H9 (cell line): Measurements from ENCODE around the gene CDC25A. TPM values are rescaled to one million over a fixed set of nuclear protein-coding genes. Genes with fewer than 3 reads are reported as not detected.

ENCODE experiments used
- DNase-seq: peaks from one replicate; pipeline ENCODE4 v3.0.0-alpha.2; 2017
- H2AFZ ChIP-seq: one replicate; pipeline ENCODE4 v1.6.1; 2013; ENCODE audit warnings: mild to moderate bottlenecking, low read length, control low read depth, moderate library complexity
- H2AK5ac ChIP-seq: 2 replicates; pipeline ENCODE4 v1.6.1; 2013; ENCODE audit warnings: low read length, control low read depth, mixed read lengths; ENCODE audit not compliant: insufficient read length
- H2BK120ac ChIP-seq: one replicate; pipeline ENCODE4 v1.6.1; 2013; ENCODE audit warnings: low read depth, mild to moderate bottlenecking, low read length, control low read depth, inconsistent platforms; ENCODE audit not compliant: poor library complexity, severe bottlenecking
- H2BK12ac ChIP-seq: 2 replicates; pipeline ENCODE4 v1.6.1; 2013; ENCODE audit warnings: low read length, control low read depth, mixed read lengths, low read depth; ENCODE audit not compliant: insufficient read length
- H2BK15ac ChIP-seq: 2 replicates; pipeline ENCODE4 v1.6.1; 2013; ENCODE audit warnings: low read depth, low read length, control low read depth
- H2BK20ac ChIP-seq: one replicate; pipeline ENCODE4 v1.6.1; 2013; ENCODE audit warnings: low read depth, mild to moderate bottlenecking, low read length, control low read depth, inconsistent platforms; ENCODE audit not compliant: poor library complexity, severe bottlenecking
- H2BK5ac ChIP-seq: 2 replicates; pipeline ENCODE4 v1.6.1; 2013; ENCODE audit warnings: low read length, control low read depth, mixed read lengths; ENCODE audit not compliant: insufficient read length
- H3K14ac ChIP-seq: 2 replicates; pipeline ENCODE4 v1.6.1; 2013; ENCODE audit warnings: low read length, control low read depth; ENCODE audit not compliant: insufficient read depth
- H3K18ac ChIP-seq: 2 replicates; pipeline ENCODE4 v1.6.1; 2013; ENCODE audit warnings: low read depth, mild to moderate bottlenecking, mixed read lengths, low read length, control low read depth; ENCODE audit not compliant: insufficient read length
- H3K23ac ChIP-seq: 2 replicates; pipeline ENCODE4 v1.6.1; 2013; ENCODE audit warnings: low read length, control low read depth, mixed read lengths, low read depth; ENCODE audit not compliant: insufficient read length
- H3K23me2 ChIP-seq: 2 replicates; pipeline ENCODE4 v1.6.1; 2013; ENCODE audit warnings: low read depth, mild to moderate bottlenecking, mixed read lengths, low read length, control low read depth; ENCODE audit not compliant: insufficient read length, poor library complexity, severe bottlenecking
- H3K27ac ChIP-seq: 2 replicates; pipeline ENCODE4 v1.5.1; 2013; ENCODE audit warnings: low read length, control low read depth, mixed read lengths, low read depth; ENCODE audit not compliant: insufficient read length
- H3K27me3 ChIP-seq: 2 replicates; pipeline ENCODE4 v1.6.1; 2013; ENCODE audit warnings: low read length, control low read depth, inconsistent platforms; ENCODE audit not compliant: insufficient read depth
- H3K4ac ChIP-seq: 2 replicates; pipeline ENCODE4 v1.6.1; 2013; ENCODE audit warnings: low read depth, mild to moderate bottlenecking, control low read depth, inconsistent platforms, low read length, moderate library complexity
- H3K4me1 ChIP-seq: 2 replicates; pipeline ENCODE4 v1.6.1; 2013; ENCODE audit warnings: low read length, control low read depth, inconsistent platforms; ENCODE audit not compliant: insufficient read depth
- H3K4me2 ChIP-seq: 2 replicates; pipeline ENCODE4 v1.6.1; 2013; ENCODE audit warnings: low read length, control low read depth, mixed read lengths; ENCODE audit not compliant: insufficient read length, insufficient read depth
- H3K56ac ChIP-seq: 2 replicates; pipeline ENCODE4 v1.6.1; 2013; ENCODE audit warnings: low read depth, mild to moderate bottlenecking, mixed read lengths, low read length, control low read depth; ENCODE audit not compliant: insufficient read length
- H3K79me1 ChIP-seq: 2 replicates; pipeline ENCODE4 v1.6.1; 2013; ENCODE audit warnings: low read depth, mild to moderate bottlenecking, moderate library complexity, low read length, control low read depth, inconsistent platforms; ENCODE audit not compliant: insufficient read depth, poor library complexity, severe bottlenecking
- H3K79me2 ChIP-seq: 2 replicates; pipeline ENCODE4 v1.6.1; 2013; ENCODE audit warnings: low read length, control low read depth, inconsistent platforms; ENCODE audit not compliant: insufficient read depth
- H3K9ac ChIP-seq: 2 replicates; pipeline ENCODE4 v1.6.1; 2013; ENCODE audit warnings: low read length, control low read depth, mixed read lengths; ENCODE audit not compliant: insufficient read length; ENCODE audit errors: extremely low read depth
- H3K9me3 ChIP-seq: one replicate; pipeline ENCODE4 v1.6.1; 2013; ENCODE audit warnings: low read depth, low read length, inconsistent platforms; ENCODE audit not compliant: control insufficient read depth
- H3T11ph ChIP-seq: one replicate; pipeline ENCODE4 v1.6.1; 2013; ENCODE audit warnings: mild to moderate bottlenecking, low read length, control low read depth, inconsistent platforms
- H4K20me1 ChIP-seq: one replicate; pipeline ENCODE4 v1.6.1; 2013; ENCODE audit not compliant: control insufficient read depth, insufficient read length, insufficient read depth
- H4K5ac ChIP-seq: 2 replicates; pipeline ENCODE4 v1.6.1; 2013; ENCODE audit warnings: low read depth, mild to moderate bottlenecking, mixed read lengths, low read length, control low read depth; ENCODE audit not compliant: insufficient read length
- H4K8ac ChIP-seq: replicated peaks from 2 replicates; pipeline ENCODE4 v1.6.1; 2013; ENCODE audit warnings: low read length, control low read depth, mixed read lengths, low read depth; ENCODE audit not compliant: insufficient read length
- H4K91ac ChIP-seq: 2 replicates; pipeline ENCODE4 v1.6.1; 2013; ENCODE audit warnings: low read depth, mild to moderate bottlenecking, moderate library complexity, mixed read lengths, low read length, control low read depth; ENCODE audit not compliant: insufficient read length
- H3K27ac Mint-ChIP-seq, 3 experiments: 2 replicates in 2 of 3; 3 replicates in 1 of 3; pipeline ENCODE4 v1.8.0; 2020 to 2021; ENCODE audit warnings: mixed read lengths in 3 of 3, mild to moderate bottlenecking in 1 of 3, moderate library complexity in 1 of 3
- H3K27me3 Mint-ChIP-seq: 2 replicates; pipeline ENCODE4 v1.8.0; 2021; ENCODE audit warnings: low read depth, mild to moderate bottlenecking, moderate library complexity, mixed read lengths
- H3K36me3 Mint-ChIP-seq, 3 experiments: 2 replicates in 2 of 3; 3 replicates in 1 of 3; pipeline ENCODE4 v1.8.0; 2020 to 2021; ENCODE audit warnings: low read depth in 3 of 3, mixed read lengths in 3 of 3; ENCODE audit not compliant: insufficient read depth in 1 of 3
- H3K4me1 Mint-ChIP-seq, 2 experiments: 2 replicates each; pipeline ENCODE4 v1.8.0; 2020; ENCODE audit warnings: mixed read lengths in 2 of 2
- H3K4me3 Mint-ChIP-seq, 2 experiments: 2 replicates in 1 of 2; 3 replicates in 1 of 2; pipeline ENCODE4 v1.8.0; 2020 to 2021; ENCODE audit warnings: mild to moderate bottlenecking in 2 of 2, mixed read lengths in 2 of 2, moderate library complexity in 1 of 2
- H3K9me3 Mint-ChIP-seq, 2 experiments: 2 replicates in 1 of 2; 3 replicates in 1 of 2; pipeline ENCODE4 v1.8.0; 2020; ENCODE audit warnings: mild to moderate bottlenecking in 2 of 2, mixed read lengths in 2 of 2, moderate library complexity in 1 of 2
- CTCF ChIP-seq: fragments of 200-600 bp; sonication (generic); conservative IDR thresholded peaks from 3 replicates; pipeline ENCODE4 v1.8.0; 2021; ENCODE audit warnings: antibody characterized with exemption, mild to moderate bottlenecking
- WGBS: extraction: QIAGEN DNeasy Blood & Tissue Kit; methylation state at CpG from one replicate; pipeline ENCODE4 v1.1.7; 2013; ENCODE audit warnings: missing lambda C conversion rate, low lambda C conversion rate, mixed read lengths; ENCODE audit not compliant: insufficient read length; ENCODE audit errors: extremely low coverage; 5-methylcytosine and 5-hydroxymethylcytosine counted together
- total RNA-seq: library from RNA; stranded (reverse); gene quantifications from 2 replicates; pipeline ENCODE4 v1.2.1, GENCODE V29; 2021

CDC25A gene
- total RNA-seq, 1 experiment from 2014 or later, result 83.3 TPM

- peaks cover 12% of the 10 kb centered on the region for H3K79me1 ChIP-seq
- no peaks in the 10 kb centered on the region for H3K23me2 ChIP-seq
- Mint-ChIP-seq H3K27me3 (no peaks in the 10 kb centered on the region), H3K27ac (peak overlapping the region in 2 of 3 experiments; percentile 76 to 77; a peak in 5 of 7 replicates), H3K9me3 (no peaks in the 10 kb centered on the region), H3K4me1 (peaks cover 0 to 25% of the 10 kb centered on the region in 2 experiments; a peak in 3 of 4 replicates), H3K4me3 (no peak overlapping the region), H3K36me3 (peaks cover 69 to 98% (median 95%) of the 10 kb centered on the region in 3 experiments)
- no peak for TF ChIP-seq CTCF
- no peak overlapping the region for H3T11ph ChIP-seq
- H3K4me1 ChIP-seq, result no peaks in the 10 kb centered on the region
- H3K4ac ChIP-seq, result no peak overlapping the region
- H2BK20ac ChIP-seq, result no peak overlapping the region
- H2BK5ac ChIP-seq, result no peak overlapping the region
- H4K5ac ChIP-seq, result no peak overlapping the region
- H3K9ac ChIP-seq, result peak overlapping the region; percentile 4
- H4K91ac ChIP-seq, result no peak overlapping the region
- H3K14ac ChIP-seq, result no peak overlapping the region
- H4K8ac ChIP-seq, result no peak overlapping the region
- H2BK120ac ChIP-seq, result no peak overlapping the region
- H3K56ac ChIP-seq, result no peak overlapping the region
- H4K20me1 ChIP-seq, result no peaks in the 10 kb centered on the region
- no peak overlapping the region for H3K18ac ChIP-seq
- H2BK15ac ChIP-seq, result no peak overlapping the region
- H2AK5ac ChIP-seq, result no peak overlapping the region
- H2BK12ac ChIP-seq, result no peak overlapping the region
- H2AFZ ChIP-seq, result no peak overlapping the region
- H3K79me2 ChIP-seq, result peaks cover 9% of the 10 kb centered on the region
- no peak overlapping the region for H3K23ac ChIP-seq
- H3K27ac ChIP-seq, result no peak overlapping the region
- H3K9me3 ChIP-seq, result no peaks in the 10 kb centered on the region
- no peak overlapping the region for H3K4me2 ChIP-seq
- no CpG with 5 or more reads among the region's 5 CpGs for WGBS
- DNase-seq, result no peak
- H3K27me3 ChIP-seq, result no peaks in the 10 kb centered on the region
Measured at GRCh38 chr3:48180531-48181253, 7.5 kb downstream of the CDC25A start.
